ENCODE measurements around the gene GRAP. TPM values are rescaled to one million over a fixed set of nuclear protein-coding genes. Genes with fewer than 3 reads are reported as not detected.

The GRAP gene
- total RNA-seq, 1 donor from 2014 or later = 6.3 TPM

GRCh38 chr17:19003543-19004420 is 43.0 kb downstream of the GRAP start:
- peaks cover 4 to 5% (median 5%) of the 10 kb centered on the region in 3 donors for H3K4me1 ChIP-seq (ENCODE audit: control insufficient read depth in 3 of 3, insufficient read depth in 3 of 3, low read length in 3 of 3)
- H3K9ac ChIP-seq (ENCODE audit: low read depth in 1 of 3, low read length in 3 of 3) = peak overlapping the region in 2 of 3 donors; percentile 40 to 73
- H3K9me3 ChIP-seq (ENCODE audit: control insufficient read depth in 3 of 3, low read length in 3 of 3) = no peaks in the 10 kb centered on the region
- no peaks in the 10 kb centered on the region for H3K36me3 ChIP-seq (ENCODE audit: control insufficient read depth in 3 of 3, insufficient read depth in 3 of 3, low read length in 3 of 3)
- no peak overlapping the region for H3K27ac ChIP-seq (ENCODE audit: low read depth, low read length)
- no peaks in the 10 kb centered on the region for H3K27me3 ChIP-seq (ENCODE audit: control insufficient read depth in 3 of 3, insufficient read depth in 3 of 3, low read length in 3 of 3)
- peak overlapping the region; percentile 44 to 64 (median 62) for H3K4me3 ChIP-seq (ENCODE audit: low read length in 3 of 3)

GRCh38 chr17:19002805-19003542 is 43.8 kb downstream of the GRAP start:
- Histone ChIP-seq H3K9ac (ENCODE audit: low read depth in 1 of 3, low read length in 3 of 3) (no peak overlapping the region), H3K36me3 (ENCODE audit: control insufficient read depth in 3 of 3, insufficient read depth in 3 of 3, low read length in 3 of 3) (no peaks in the 10 kb centered on the region), H3K27me3 (ENCODE audit: control insufficient read depth in 3 of 3, insufficient read depth in 3 of 3, low read length in 3 of 3) (no peaks in the 10 kb centered on the region), H3K4me3 (ENCODE audit: low read length in 3 of 3) (no peak overlapping the region), H3K9me3 (ENCODE audit: control insufficient read depth in 3 of 3, low read length in 3 of 3) (no peaks in the 10 kb centered on the region), H3K27ac (ENCODE audit: low read depth, low read length) (no peak overlapping the region), H3K4me1 (ENCODE audit: control insufficient read depth in 3 of 3, insufficient read depth in 3 of 3, low read length in 3 of 3) (peaks cover 4 to 5% (median 5%) of the 10 kb centered on the region in 3 donors)

- Histone ChIP-seq H3K4me3 (ENCODE audit: low read length in 3 of 3) (no peak overlapping the region), H3K9ac (ENCODE audit: low read depth in 1 of 3, low read length in 3 of 3) (no peak overlapping the region), H3K27ac (ENCODE audit: low read depth, low read length) (no peak overlapping the region), H3K4me1 (ENCODE audit: control insufficient read depth in 3 of 3, insufficient read depth in 3 of 3, low read length in 3 of 3) (peaks cover 4 to 5% (median 5%) of the 10 kb centered on the region in 3 donors), H3K27me3 (ENCODE audit: control insufficient read depth in 3 of 3, insufficient read depth in 3 of 3, low read length in 3 of 3) (no peaks in the 10 kb centered on the region), H3K9me3 (ENCODE audit: control insufficient read depth in 3 of 3, low read length in 3 of 3) (no peaks in the 10 kb centered on the region), H3K36me3 (ENCODE audit: control insufficient read depth in 3 of 3, insufficient read depth in 3 of 3, low read length in 3 of 3) (no peaks in the 10 kb centered on the region)
These were observed 44.7 kb downstream of the GRAP start for GRCh38 chr17:19001907-19002590.

GRCh38 chr17:19000531-19001325 is 46.0 kb downstream of the GRAP start:
- H3K36me3 ChIP-seq (ENCODE audit: control insufficient read depth in 3 of 3, insufficient read depth in 3 of 3, low read length in 3 of 3) = no peaks in the 10 kb centered on the region
- H3K4me1 ChIP-seq (ENCODE audit: control insufficient read depth in 3 of 3, insufficient read depth in 3 of 3, low read length in 3 of 3) = peaks cover 4 to 5% (median 5%) of the 10 kb centered on the region in 3 donors
- no peak overlapping the region for H3K4me3 ChIP-seq (ENCODE audit: low read length in 3 of 3)
- H3K9me3 ChIP-seq (ENCODE audit: control insufficient read depth in 3 of 3, low read length in 3 of 3) = no peaks in the 10 kb centered on the region
- no peaks in the 10 kb centered on the region for H3K27me3 ChIP-seq (ENCODE audit: control insufficient read depth in 3 of 3, insufficient read depth in 3 of 3, low read length in 3 of 3)
- no peak overlapping the region for H3K27ac ChIP-seq (ENCODE audit: low read depth, low read length)
- H3K9ac ChIP-seq (ENCODE audit: low read depth in 1 of 3, low read length in 3 of 3) = no peak overlapping the region

- Histone ChIP-seq H3K9me3 (ENCODE audit: control insufficient read depth in 3 of 3, low read length in 3 of 3) (no peaks in the 10 kb centered on the region), H3K4me1 (ENCODE audit: control insufficient read depth in 3 of 3, insufficient read depth in 3 of 3, low read length in 3 of 3) (peaks cover 2 to 5% (median 3%) of the 10 kb centered on the region in 3 donors), H3K27me3 (ENCODE audit: control insufficient read depth in 3 of 3, insufficient read depth in 3 of 3, low read length in 3 of 3) (no peaks in the 10 kb centered on the region), H3K36me3 (ENCODE audit: control insufficient read depth in 3 of 3, insufficient read depth in 3 of 3, low read length in 3 of 3) (no peaks in the 10 kb centered on the region), H3K4me3 (ENCODE audit: low read length in 3 of 3) (no peak overlapping the region), H3K9ac (ENCODE audit: low read depth in 1 of 3, low read length in 3 of 3) (no peak overlapping the region), H3K27ac (ENCODE audit: low read depth, low read length) (no peak overlapping the region)
These were observed 46.8 kb downstream of the GRAP start for GRCh38 chr17:18999911-19000310.

GRCh38 chr17:18999394-18999793 is 47.4 kb downstream of the GRAP start:
- H3K4me1 ChIP-seq (ENCODE audit: control insufficient read depth in 3 of 3, insufficient read depth in 3 of 3, low read length in 3 of 3) = peaks cover 0 to 2% (median 0%) of the 10 kb centered on the region in 3 donors
- no peaks in the 10 kb centered on the region for H3K36me3 ChIP-seq (ENCODE audit: control insufficient read depth in 3 of 3, insufficient read depth in 3 of 3, low read length in 3 of 3)
- H3K27me3 ChIP-seq (ENCODE audit: control insufficient read depth in 3 of 3, insufficient read depth in 3 of 3, low read length in 3 of 3) = no peaks in the 10 kb centered on the region
- no peak overlapping the region for H3K27ac ChIP-seq (ENCODE audit: low read depth, low read length)
- no peak overlapping the region for H3K4me3 ChIP-seq (ENCODE audit: low read length in 3 of 3)
- no peak overlapping the region for H3K9ac ChIP-seq (ENCODE audit: low read depth in 1 of 3, low read length in 3 of 3)
- no peaks in the 10 kb centered on the region for H3K9me3 ChIP-seq (ENCODE audit: control insufficient read depth in 3 of 3, low read length in 3 of 3)

- Histone ChIP-seq H3K9me3 (ENCODE audit: control insufficient read depth in 3 of 3, low read length in 3 of 3) (no peaks in the 10 kb centered on the region), H3K27me3 (ENCODE audit: control insufficient read depth in 3 of 3, insufficient read depth in 3 of 3, low read length in 3 of 3) (no peaks in the 10 kb centered on the region), H3K4me1 (ENCODE audit: control insufficient read depth in 3 of 3, insufficient read depth in 3 of 3, low read length in 3 of 3) (no peaks in the 10 kb centered on the region), H3K4me3 (ENCODE audit: low read length in 3 of 3) (no peak overlapping the region), H3K27ac (ENCODE audit: low read depth, low read length) (no peak overlapping the region), H3K9ac (ENCODE audit: low read depth in 1 of 3, low read length in 3 of 3) (no peak overlapping the region), H3K36me3 (ENCODE audit: control insufficient read depth in 3 of 3, insufficient read depth in 3 of 3, low read length in 3 of 3) (no peaks in the 10 kb centered on the region)
These were observed 49.0 kb downstream of the GRAP start for GRCh38 chr17:18997650-18998196.

GRCh38 chr17:18996458-18996857 is 50.3 kb downstream of the GRAP start:
- Histone ChIP-seq H3K4me1 (ENCODE audit: control insufficient read depth in 3 of 3, insufficient read depth in 3 of 3, low read length in 3 of 3) (no peaks in the 10 kb centered on the region), H3K36me3 (ENCODE audit: control insufficient read depth in 3 of 3, insufficient read depth in 3 of 3, low read length in 3 of 3) (no peaks in the 10 kb centered on the region), H3K27ac (ENCODE audit: low read depth, low read length) (no peak overlapping the region), H3K9me3 (ENCODE audit: control insufficient read depth in 3 of 3, low read length in 3 of 3) (no peaks in the 10 kb centered on the region), H3K9ac (ENCODE audit: low read depth in 1 of 3, low read length in 3 of 3) (no peak overlapping the region), H3K4me3 (ENCODE audit: low read length in 3 of 3) (no peak overlapping the region), H3K27me3 (ENCODE audit: control insufficient read depth in 3 of 3, insufficient read depth in 3 of 3, low read length in 3 of 3) (no peaks in the 10 kb centered on the region)

GRCh38 chr17:18995220-18995619 is 51.5 kb downstream of the GRAP start:
- Histone ChIP-seq H3K9me3 (ENCODE audit: control insufficient read depth in 3 of 3, low read length in 3 of 3) (no peaks in the 10 kb centered on the region), H3K4me3 (ENCODE audit: low read length in 3 of 3) (no peak overlapping the region), H3K36me3 (ENCODE audit: control insufficient read depth in 3 of 3, insufficient read depth in 3 of 3, low read length in 3 of 3) (no peaks in the 10 kb centered on the region), H3K4me1 (ENCODE audit: control insufficient read depth in 3 of 3, insufficient read depth in 3 of 3, low read length in 3 of 3) (no peaks in the 10 kb centered on the region), H3K9ac (ENCODE audit: low read depth in 1 of 3, low read length in 3 of 3) (no peak overlapping the region), H3K27me3 (ENCODE audit: control insufficient read depth in 3 of 3, insufficient read depth in 3 of 3, low read length in 3 of 3) (no peaks in the 10 kb centered on the region), H3K27ac (ENCODE audit: low read depth, low read length) (no peak overlapping the region)
